Limb (tissue), 2 donors: Measurements from ENCODE around the gene CIC.
A peak's percentile ranks its signal among the peaks of the same experiment; 100 is the strongest.
"Not testable (repeated sequence)": the region's sequence is repeated elsewhere in the genome, so short reads cannot be mapped to it uniquely, and the experiment has no call there.

Source experiments
- DNase-seq, 2 donors: peaks; one replicate each; pipeline ENCODE4 v3.0.0-alpha.2; 2016; ENCODE audit errors: extremely low spot score in 2 of 2

The CIC gene

GRCh38 chr19:42254850-42255765 is 13.9 kb upstream of the CIC start, which contains the start of gene ERF:
Gene ERF (minus strand): TSS chr19:42255128. CDS start chr19:42254999, 129 bp downstream.
- DNase-seq: peak; percentile 91 to 99

GRCh38 chr19:42255766-42256745 is 13.0 kb upstream of the CIC start:
- peak; percentile 69 to 77 for DNase-seq

GRCh38 chr19:42257842-42258241 is 11.2 kb upstream of the CIC start:
- DNase-seq: not testable (repeated sequence)

- DNase-seq: no peak
Measured at GRCh38 chr19:42261763-42262162, 7.3 kb upstream of the CIC start.

- DNase-seq: peak in 1 of 2 donors; percentile 14
Measured at GRCh38 chr19:42266105-42266504, 2.9 kb upstream of the CIC start.

GRCh38 chr19:42266928-42267603 is 2.0 kb upstream of the CIC start:
- DNase-seq: not testable (repeated sequence)

- no peak for DNase-seq
Measured at GRCh38 chr19:42267644-42268141, 1.4 kb upstream of the CIC start.

- DNase-seq: peak; percentile 99 to 100
Measured at GRCh38 chr19:42268142-42268703, 829 bp upstream of the CIC start.

- peak in 1 of 2 donors; percentile 38 for DNase-seq
Measured at GRCh38 chr19:42269478-42270345, 660 bp downstream of the CIC start.

- peak in 1 of 2 donors; percentile 38 for DNase-seq
Measured at GRCh38 chr19:42270346-42271044, 1.4 kb downstream of the CIC start.

GRCh38 chr19:42271045-42271419 is 2.0 kb downstream of the CIC start:
- no peak for DNase-seq

- DNase-seq: peak in 1 of 2 donors; percentile 31
Measured at GRCh38 chr19:42271861-42272534, 2.9 kb downstream of the CIC start.

GRCh38 chr19:42272535-42272897 is 3.5 kb downstream of the CIC start:
- peak in 1 of 2 donors; percentile 20 for DNase-seq

GRCh38 chr19:42272989-42273406 is 3.9 kb downstream of the CIC start:
- peak in 1 of 2 donors; percentile 11 for DNase-seq

GRCh38 chr19:42273407-42274064 is 4.5 kb downstream of the CIC start:
- no peak for DNase-seq

- DNase-seq: no peak
Measured at GRCh38 chr19:42274065-42274682, 5.1 kb downstream of the CIC start.

GRCh38 chr19:42275103-42275502 is 6.1 kb downstream of the CIC start:
- DNase-seq: no peak

- no peak for DNase-seq
Measured at GRCh38 chr19:42275517-42275916, 6.5 kb downstream of the CIC start.
